Liver (tissue), 9 donors: ENCODE measurements around the gene FGF19. TPM values are rescaled to one million over a fixed set of nuclear protein-coding genes. Genes with fewer than 3 reads are reported as not detected.

Experiments
- DNase-seq: peaks from one replicate; pipeline ENCODE4 v3.0.0-alpha.2; 2017; ENCODE audit warnings: low spot score
- H3K27ac ChIP-seq, 2 donors: one replicate each; pipeline ENCODE4 v1.7.0; 2013; ENCODE audit warnings: inconsistent platforms in 2 of 2, low read length in 2 of 2, control low read depth in 1 of 2, low read depth in 1 of 2, mild to moderate bottlenecking in 1 of 2
- H3K27me3 ChIP-seq, 4 donors: one replicate each; pipeline versions ENCODE4 v1.6.1 to v1.7.0; 2013; ENCODE audit warnings: low read length in 3 of 4, inconsistent platforms in 1 of 4, mild to moderate bottlenecking in 1 of 4, moderate library complexity in 1 of 4; ENCODE audit not compliant: control insufficient read depth in 4 of 4, insufficient read depth in 4 of 4
- H3K36me3 ChIP-seq, 4 donors: one replicate each; pipeline versions ENCODE4 v1.6.1 to v1.7.0; 2013; ENCODE audit warnings: low read length in 3 of 4, mild to moderate bottlenecking in 3 of 4, low read depth in 1 of 4, moderate library complexity in 1 of 4; ENCODE audit not compliant: control insufficient read depth in 4 of 4, insufficient read depth in 3 of 4
- H3K4me1 ChIP-seq, 4 donors: one replicate each; pipeline versions ENCODE4 v1.6.1 to v1.7.0; 2013; ENCODE audit warnings: low read length in 3 of 4, mild to moderate bottlenecking in 3 of 4, moderate library complexity in 1 of 4; ENCODE audit not compliant: control insufficient read depth in 4 of 4, insufficient read depth in 4 of 4
- H3K4me3 ChIP-seq, 3 donors: one replicate each; pipeline versions ENCODE4 v1.6.1 to v1.7.0; 2013; ENCODE audit warnings: low read length in 3 of 3, control low read depth in 1 of 3, low read depth in 1 of 3, mild to moderate bottlenecking in 1 of 3
- H3K9ac ChIP-seq, 2 donors: one replicate each; pipeline ENCODE4 v1.7.0; 2013; ENCODE audit warnings: low read length in 2 of 2, mild to moderate bottlenecking in 2 of 2, moderate library complexity in 2 of 2, control low read depth in 1 of 2, low read depth in 1 of 2
- H3K9me3 ChIP-seq, 4 donors: one replicate each; pipeline versions ENCODE4 v1.6.1 to v1.7.0; 2013; ENCODE audit warnings: low read length in 3 of 4; ENCODE audit not compliant: control insufficient read depth in 4 of 4
- EGR1 ChIP-seq, 2 donors: IDR thresholded peaks; 2 replicates each; pipeline ENCODE4 v1.6.1; 2016 to 2018; ENCODE audit warnings: antibody characterized with exemption in 2 of 2, low read depth in 2 of 2
- FOXA1 ChIP-seq: IDR thresholded peaks from 2 replicates; pipeline ENCODE4 v1.6.1; 2016; ENCODE audit warnings: antibody characterized with exemption
- FOXA2 ChIP-seq: IDR thresholded peaks from 2 replicates; pipeline ENCODE4 v1.6.1; 2016; ENCODE audit warnings: antibody characterized with exemption
- GABPA ChIP-seq, 2 donors: IDR thresholded peaks in 1 of 2; conservative IDR thresholded peaks in 1 of 2; 2 replicates each; pipeline ENCODE4 v1.6.1; 2016; ENCODE audit warnings: antibody characterized with exemption in 2 of 2, mild to moderate bottlenecking in 1 of 2, moderate library complexity in 1 of 2
- HNF4A ChIP-seq, 2 donors: conservative IDR thresholded peaks; 2 replicates each; pipeline ENCODE4 v1.6.1; 2016; ENCODE audit warnings: antibody characterized with exemption in 2 of 2, mild to moderate bottlenecking in 2 of 2
- HNF4G ChIP-seq: IDR thresholded peaks from 2 replicates; pipeline ENCODE4 v1.6.1; 2016; ENCODE audit warnings: antibody characterized with exemption
- JUND ChIP-seq, 2 donors: IDR thresholded peaks; 2 replicates each; pipeline ENCODE4 v1.6.1; 2016; ENCODE audit warnings: antibody characterized with exemption in 2 of 2
- NR2F2 ChIP-seq: IDR thresholded peaks from 2 replicates; pipeline ENCODE4 v1.6.1; 2016; ENCODE audit warnings: antibody characterized with exemption
- RAD21 ChIP-seq, 2 donors: IDR thresholded peaks; 2 replicates each; pipeline ENCODE4 v1.6.1; 2016; ENCODE audit warnings: antibody characterized with exemption in 2 of 2, mild to moderate bottlenecking in 2 of 2
- RXRA ChIP-seq, 2 donors: IDR thresholded peaks; 2 replicates each; pipeline ENCODE4 v1.6.1; 2017 to 2018; ENCODE audit warnings: antibody characterized with exemption in 2 of 2, mild to moderate bottlenecking in 1 of 2
- SP1 ChIP-seq: IDR thresholded peaks from 2 replicates; pipeline ENCODE4 v1.6.1; 2018; ENCODE audit warnings: antibody characterized with exemption, mild to moderate bottlenecking
- TAF1 ChIP-seq: conservative IDR thresholded peaks from 2 replicates; pipeline ENCODE4 v1.6.1; 2016; ENCODE audit warnings: antibody characterized with exemption, mild to moderate bottlenecking
- YY1 ChIP-seq: IDR thresholded peaks from 2 replicates; pipeline ENCODE4 v1.6.1; 2016; ENCODE audit warnings: antibody characterized with exemption, mild to moderate bottlenecking
- WGBS: extraction: QIAGEN DNeasy Blood & Tissue Kit; methylation state at CpG from one replicate; pipeline ENCODE4 v1.1.7; 2013; 5-methylcytosine and 5-hydroxymethylcytosine counted together
- polyA plus RNA-seq, 2 donors: library from polyadenylated mRNA; stranded (reverse) in 1 of 2; unstranded in 1 of 2; fragments of 200-250 nt in 1 of 2; fragments of >200 nt in 1 of 2; fragmentation: Nextera tagmentation in 1 of 2; extraction: Ambion mirVana in 1 of 2; gene quantifications; one replicate each; pipeline versions ENCODE4 v1.2.1 to v1.2.3, GENCODE V29; 2013 to 2015
- total RNA-seq, 2 donors: library from RNA; depleted of rRNA; stranded (reverse); fragments of >200 nt; gene quantifications; one replicate each; pipeline ENCODE4 v1.2.3, GENCODE V29; 2014
- TF ChIP-seq, protein P1 (sequence below): IDR thresholded peaks from 2 replicates; pipeline ENCODE4 v1.6.1; 2016; ENCODE audit warnings: antibody characterized with exemption
- TF ChIP-seq, protein P2 (sequence below): IDR thresholded peaks from 2 replicates; pipeline ENCODE4 v1.6.1; 2016; ENCODE audit warnings: antibody characterized with exemption
- TF ChIP-seq, protein P3 (sequence below): fragments of 150-350 bp; IDR thresholded peaks from 2 replicates; pipeline ENCODE4 v1.5.1; 2017; ENCODE audit warnings: improper control_type of control experiment, low read depth, low read length; ENCODE audit not compliant: missing input control
- TF ChIP-seq, protein P4 (sequence below): IDR thresholded peaks from 2 replicates; pipeline ENCODE4 v1.6.1; 2016; ENCODE audit warnings: antibody characterized with exemption
- donor health status: healthy.
- donor health status: healthy.
- donor health status: healthy.
- donor health status: healthy.
- donor health status: healthy.

FGF19 gene
- total and polyA plus RNA-seq, 4 donors, result 0.09 TPM; not detected in 3

DNA sequence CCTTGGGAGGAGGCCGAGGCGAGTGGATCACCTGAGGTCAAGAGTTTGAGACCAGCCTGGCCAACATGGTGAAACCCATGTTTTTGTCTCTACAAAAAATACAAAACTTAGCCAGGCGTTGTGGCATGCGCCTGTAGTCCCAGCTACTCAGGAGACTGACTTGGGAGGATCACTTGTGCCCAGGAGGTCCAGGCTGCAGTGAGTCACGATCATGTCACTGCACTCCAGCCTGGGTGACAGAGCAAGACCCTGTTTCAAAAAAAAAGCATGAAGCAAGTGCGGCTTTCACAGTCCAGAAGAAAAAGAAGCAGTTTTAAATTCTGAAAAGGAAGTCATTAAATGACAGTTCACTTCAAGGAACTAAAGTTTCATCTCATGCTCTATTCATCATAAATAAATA lies 21.6 kb downstream of the FGF19 start:
- no peak for DNase-seq
- Histone ChIP-seq H3K9me3 (no peaks in the 10 kb centered on the region), H3K9ac (no peak overlapping the region), H3K27me3 (no peaks in the 10 kb centered on the region), H3K4me1 (peaks cover 0 to 4% (median 0%) of the 10 kb centered on the region in 4 donors), H3K4me3 (no peak overlapping the region), H3K36me3 (no peaks in the 10 kb centered on the region), H3K27ac (no peak overlapping the region)
- WGBS, result 91% methylated on average over 6 of the region's 6 CpGs
- TF ChIP-seq RXRA (IDR thresholded peaks at IDR 0.05) (no peak), HNF4G (no peak), RAD21 (IDR thresholded peaks at IDR 0.05) (no peak)
- TF ChIP-seq, protein P1, sequence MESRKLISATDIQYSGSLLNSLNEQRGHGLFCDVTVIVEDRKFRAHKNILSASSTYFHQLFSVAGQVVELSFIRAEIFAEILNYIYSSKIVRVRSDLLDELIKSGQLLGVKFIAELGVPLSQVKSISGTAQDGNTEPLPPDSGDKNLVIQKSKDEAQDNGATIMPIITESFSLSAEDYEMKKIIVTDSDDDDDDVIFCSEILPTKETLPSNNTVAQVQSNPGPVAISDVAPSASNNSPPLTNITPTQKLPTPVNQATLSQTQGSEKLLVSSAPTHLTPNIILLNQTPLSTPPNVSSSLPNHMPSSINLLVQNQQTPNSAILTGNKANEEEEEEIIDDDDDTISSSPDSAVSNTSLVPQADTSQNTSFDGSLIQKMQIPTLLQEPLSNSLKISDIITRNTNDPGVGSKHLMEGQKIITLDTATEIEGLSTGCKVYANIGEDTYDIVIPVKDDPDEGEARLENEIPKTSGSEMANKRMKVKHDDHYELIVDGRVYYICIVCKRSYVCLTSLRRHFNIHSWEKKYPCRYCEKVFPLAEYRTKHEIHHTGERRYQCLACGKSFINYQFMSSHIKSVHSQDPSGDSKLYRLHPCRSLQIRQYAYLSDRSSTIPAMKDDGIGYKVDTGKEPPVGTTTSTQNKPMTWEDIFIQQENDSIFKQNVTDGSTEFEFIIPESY, result no peak

DNA sequence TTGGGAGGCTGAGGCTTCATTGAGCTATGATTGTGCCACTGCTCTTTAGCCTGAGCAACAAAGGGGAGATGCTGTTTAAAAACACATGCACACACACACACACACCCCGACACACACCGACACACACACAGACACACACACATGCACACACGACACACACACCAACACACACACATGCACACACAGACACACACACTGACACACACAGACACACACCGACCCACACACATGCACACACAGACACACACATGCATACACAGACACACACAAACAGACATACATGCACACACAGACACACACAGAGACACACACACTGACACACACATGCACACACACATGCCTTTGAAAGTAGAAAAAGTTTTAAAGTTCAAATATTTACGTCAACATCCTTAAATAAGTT lies 23.1 kb downstream of the FGF19 start:
- peaks cover 0 to 2% (median 0%) of the 10 kb centered on the region in 4 donors for H3K4me1 ChIP-seq
- H3K4me3 ChIP-seq, result no peak overlapping the region
- TF ChIP-seq JUND (IDR thresholded peaks at IDR 0.05), result no peak
- TF ChIP-seq RXRA (IDR thresholded peaks at IDR 0.05), result no peak
- no peak for TF ChIP-seq HNF4G
- WGBS, result 94% methylated on average over 5 of the region's 5 CpGs
- no peak overlapping the region for H3K9ac ChIP-seq
- no peak for DNase-seq
- H3K27me3 ChIP-seq, result no peaks in the 10 kb centered on the region
- no peaks in the 10 kb centered on the region for H3K9me3 ChIP-seq
- no peaks in the 10 kb centered on the region for H3K36me3 ChIP-seq
- H3K27ac ChIP-seq, result no peak overlapping the region

DNA sequence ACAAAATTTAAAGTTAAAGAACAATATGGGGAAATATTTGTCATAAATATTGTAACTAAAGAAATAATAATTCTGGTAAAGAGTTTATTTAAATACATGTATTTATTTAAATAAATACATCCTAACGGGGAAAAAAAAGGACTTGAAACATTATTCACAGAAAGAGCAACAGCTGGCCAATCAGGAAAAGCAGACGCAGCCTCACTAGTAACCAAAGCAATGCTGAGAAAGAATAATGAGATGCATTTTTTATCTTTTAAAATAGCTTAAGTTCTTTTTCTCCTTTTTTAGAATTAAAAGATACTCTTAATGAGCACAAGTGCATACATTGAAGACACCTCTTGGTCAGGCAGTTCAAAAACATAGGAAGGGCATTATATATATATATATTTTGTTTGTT lies 26.1 kb downstream of the FGF19 start:
- no peak overlapping the region for H3K4me3 ChIP-seq
- WGBS, result 76% methylated on average over 2 of the region's 2 CpGs
- peaks cover 3 to 15% (median 13%) of the 10 kb centered on the region in 4 donors for H3K4me1 ChIP-seq
- no peaks in the 10 kb centered on the region for H3K27me3 ChIP-seq
- H3K36me3 ChIP-seq, result no peaks in the 10 kb centered on the region
- H3K27ac ChIP-seq, result no peak overlapping the region
- no peak for TF ChIP-seq GABPA (IDR thresholded peaks at IDR 0.05 in 1 of 2, conservative IDR thresholded peaks at IDR 0.05 in 1 of 2)
- TF ChIP-seq FOXA2, result no peak
- no peak for TF ChIP-seq JUND (IDR thresholded peaks at IDR 0.05)
- no peak for TF ChIP-seq HNF4A (conservative IDR thresholded peaks at IDR 0.05)
- TF ChIP-seq RXRA (IDR thresholded peaks at IDR 0.05), result no peak
- TF ChIP-seq FOXA1, result no peak
- no peak for TF ChIP-seq NR2F2
- TF ChIP-seq TAF1, result no peak
- H3K9me3 ChIP-seq, result no peaks in the 10 kb centered on the region
- H3K9ac ChIP-seq, result no peak overlapping the region
- DNase-seq, result no peak

DNA sequence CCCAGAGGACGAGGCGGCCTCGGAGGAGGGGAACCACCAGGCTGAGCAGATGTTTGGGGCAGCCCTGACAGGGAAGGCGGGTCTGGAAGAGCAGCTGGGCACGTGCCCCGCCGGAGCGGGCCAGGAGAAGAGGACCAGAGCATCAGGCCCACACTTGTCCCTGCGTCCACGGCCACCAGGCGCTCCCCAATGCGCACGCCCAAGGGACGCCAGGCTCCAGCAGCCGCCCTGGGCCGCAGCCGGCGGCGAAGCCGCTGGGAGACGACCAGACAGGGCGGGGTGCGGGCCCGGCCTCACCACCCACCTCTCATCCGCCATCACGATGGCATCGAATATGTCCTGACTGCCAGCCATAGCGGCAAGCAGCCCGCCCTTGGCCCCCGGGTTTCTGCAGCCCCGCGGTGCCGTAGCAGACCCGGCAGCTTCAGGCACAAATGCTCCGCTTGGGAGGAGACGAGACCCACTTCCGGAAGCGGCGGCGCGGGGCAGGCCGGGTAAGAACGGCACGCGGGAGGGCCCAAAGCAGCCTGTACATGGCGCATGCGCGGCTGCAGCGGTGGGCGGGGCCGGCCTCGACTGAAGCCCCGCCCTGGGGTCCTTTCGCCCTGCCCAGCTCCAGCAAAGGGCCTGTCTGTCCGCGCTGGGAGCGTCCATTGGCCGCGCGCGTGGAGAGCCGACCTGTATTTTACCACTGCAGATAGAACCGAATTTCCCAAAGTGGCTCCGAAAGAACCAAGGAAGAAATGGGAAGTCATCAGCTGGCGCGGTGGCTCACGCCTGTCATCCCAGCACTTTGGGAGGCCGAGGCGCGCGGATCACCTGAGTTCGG lies 28.7 kb downstream of the FGF19 start, which contains the start of gene LTO1:
LTO1 (minus strand) TSS at position 468 of the 829 bp plus-strand sequence; CDS start at position 354, 114 bp downstream.
- Histone ChIP-seq H3K9me3 (no peaks in the 10 kb centered on the region), H3K36me3 (peaks cover 0 to 10% (median 4%) of the 10 kb centered on the region in 4 donors), H3K27me3 (no peaks in the 10 kb centered on the region), H3K4me1 (peaks cover 3 to 20% (median 13%) of the 10 kb centered on the region in 4 donors), H3K27ac (peak within 1 kb of the TSS; percentile 45 to 74), H3K9ac (peak within 1 kb of the TSS; percentile 0 to 92), H3K4me3 (peak within 1 kb of the TSS; percentile 79 to 100 (median 97))
- WGBS, result 5% methylated on average over 72 of the region's 72 CpGs
- DNase-seq, result peak; percentile 99
- TF ChIP-seq HNF4A (conservative IDR thresholded peaks at IDR 0.05) (no peak), EGR1 (IDR thresholded peaks at IDR 0.05; ENCODE audit: low read depth in 2 of 2) (no peak), RAD21 (IDR thresholded peaks at IDR 0.05) (no peak), SP1 (peak; percentile 57), TAF1 (no peak), YY1 (peak; percentile 91), RXRA (IDR thresholded peaks at IDR 0.05) (peak; percentile 6 to 16)
- TF ChIP-seq, protein P2, sequence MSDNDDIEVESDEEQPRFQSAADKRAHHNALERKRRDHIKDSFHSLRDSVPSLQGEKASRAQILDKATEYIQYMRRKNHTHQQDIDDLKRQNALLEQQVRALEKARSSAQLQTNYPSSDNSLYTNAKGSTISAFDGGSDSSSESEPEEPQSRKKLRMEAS, result peak; percentile 34
- TF ChIP-seq, protein P3, sequence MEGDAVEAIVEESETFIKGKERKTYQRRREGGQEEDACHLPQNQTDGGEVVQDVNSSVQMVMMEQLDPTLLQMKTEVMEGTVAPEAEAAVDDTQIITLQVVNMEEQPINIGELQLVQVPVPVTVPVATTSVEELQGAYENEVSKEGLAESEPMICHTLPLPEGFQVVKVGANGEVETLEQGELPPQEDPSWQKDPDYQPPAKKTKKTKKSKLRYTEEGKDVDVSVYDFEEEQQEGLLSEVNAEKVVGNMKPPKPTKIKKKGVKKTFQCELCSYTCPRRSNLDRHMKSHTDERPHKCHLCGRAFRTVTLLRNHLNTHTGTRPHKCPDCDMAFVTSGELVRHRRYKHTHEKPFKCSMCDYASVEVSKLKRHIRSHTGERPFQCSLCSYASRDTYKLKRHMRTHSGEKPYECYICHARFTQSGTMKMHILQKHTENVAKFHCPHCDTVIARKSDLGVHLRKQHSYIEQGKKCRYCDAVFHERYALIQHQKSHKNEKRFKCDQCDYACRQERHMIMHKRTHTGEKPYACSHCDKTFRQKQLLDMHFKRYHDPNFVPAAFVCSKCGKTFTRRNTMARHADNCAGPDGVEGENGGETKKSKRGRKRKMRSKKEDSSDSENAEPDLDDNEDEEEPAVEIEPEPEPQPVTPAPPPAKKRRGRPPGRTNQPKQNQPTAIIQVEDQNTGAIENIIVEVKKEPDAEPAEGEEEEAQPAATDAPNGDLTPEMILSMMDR, result no peak
- TF ChIP-seq, protein P4, sequence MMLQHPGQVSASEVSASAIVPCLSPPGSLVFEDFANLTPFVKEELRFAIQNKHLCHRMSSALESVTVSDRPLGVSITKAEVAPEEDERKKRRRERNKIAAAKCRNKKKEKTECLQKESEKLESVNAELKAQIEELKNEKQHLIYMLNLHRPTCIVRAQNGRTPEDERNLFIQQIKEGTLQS, result no peak
